ENCODE data around the gene TSHZ2.

GRCh38 chr20:53221731-53222130, 249.6 kb downstream of the TSHZ2 start:
- TF ChIP-seq CTCF (IDR thresholded peaks at IDR 0.05) (no peak), POLR2AphosphoS5 (IDR thresholded peaks at IDR 0.05) (no peak), POLR2A (IDR thresholded peaks at IDR 0.05) (no peak)
